ENCODE results near the gene C1orf74.

C1orf74 gene

DNA sequence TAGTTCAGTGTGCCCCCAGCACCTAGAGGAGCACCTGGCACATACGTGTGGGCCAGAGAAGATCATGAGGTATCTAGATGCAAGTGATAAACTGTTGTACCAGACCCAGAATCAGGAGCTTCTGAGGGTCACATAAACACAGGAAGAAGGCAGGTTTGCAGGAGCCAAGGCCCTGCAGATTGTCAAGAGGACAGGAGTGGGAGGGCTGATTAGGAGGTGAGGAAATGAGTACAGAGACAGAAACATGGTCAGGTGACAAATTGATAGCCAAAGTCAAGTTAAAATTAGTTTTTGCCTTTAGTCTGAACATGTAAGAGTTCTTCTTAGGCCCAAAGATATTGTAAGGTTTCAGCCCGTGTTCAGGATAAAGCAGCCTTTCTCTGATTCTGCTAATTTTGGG lies 42.5 kb downstream of the C1orf74 start:
- DNase-seq = no peak

DNA sequence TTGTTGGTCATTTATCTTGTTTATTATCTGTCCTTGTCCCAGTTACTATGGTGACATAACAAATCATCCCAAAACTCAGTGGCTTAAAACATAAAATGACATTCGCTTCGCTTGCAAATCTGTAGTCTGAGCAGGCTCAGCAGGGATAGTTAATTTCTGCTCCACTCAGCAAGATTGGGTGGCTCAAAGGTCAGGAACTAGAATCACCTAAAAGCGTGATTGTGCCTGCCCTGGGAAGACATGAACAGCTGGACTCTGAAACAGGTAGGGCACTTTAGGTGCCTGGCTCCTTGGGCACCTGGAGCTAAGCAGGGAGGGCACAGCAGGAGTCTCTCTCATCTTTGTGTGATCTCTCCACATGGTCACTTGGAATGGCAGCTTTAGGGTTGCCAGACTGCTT lies 43.2 kb downstream of the C1orf74 start:
- no peak for DNase-seq

DNA sequence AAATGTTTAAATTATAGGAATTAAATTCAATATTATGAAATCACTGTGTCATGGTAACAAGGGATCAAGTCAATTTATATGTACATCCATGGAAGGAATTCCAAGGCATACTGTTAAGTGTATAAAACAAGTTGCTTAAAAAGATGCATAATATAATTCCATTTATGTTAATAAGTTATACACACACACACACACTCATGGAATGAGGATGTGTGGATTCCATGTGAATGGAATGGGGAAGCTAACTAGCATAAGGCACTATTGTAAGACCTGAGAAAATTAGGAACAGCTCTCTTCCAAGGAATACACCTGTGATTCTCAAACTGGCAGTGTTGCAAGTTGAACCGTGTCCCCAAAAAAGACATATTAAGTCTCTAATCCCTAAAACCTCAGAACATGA lies 46.1 kb downstream of the C1orf74 start:
- no peak for DNase-seq

DNA sequence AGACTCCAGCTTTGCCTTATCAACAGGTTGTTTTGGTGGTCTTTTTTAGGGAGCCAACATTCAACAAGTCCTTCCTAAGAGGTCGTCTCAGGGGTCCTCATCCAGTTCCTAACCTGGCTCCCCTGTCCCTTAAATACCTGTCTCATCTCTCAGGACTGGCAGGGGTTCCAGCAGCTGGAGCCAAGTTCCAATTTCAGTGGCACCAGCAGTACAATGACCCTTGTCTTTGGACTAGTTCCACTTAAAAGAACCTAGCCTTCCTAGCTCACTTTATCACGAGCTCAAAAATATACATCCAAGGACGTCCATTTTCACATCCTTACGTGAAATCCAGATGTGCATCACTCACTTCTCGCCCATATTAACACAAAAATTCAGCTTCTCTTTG lies 47.2 kb downstream of the C1orf74 start:
- no peak for DNase-seq

DNA sequence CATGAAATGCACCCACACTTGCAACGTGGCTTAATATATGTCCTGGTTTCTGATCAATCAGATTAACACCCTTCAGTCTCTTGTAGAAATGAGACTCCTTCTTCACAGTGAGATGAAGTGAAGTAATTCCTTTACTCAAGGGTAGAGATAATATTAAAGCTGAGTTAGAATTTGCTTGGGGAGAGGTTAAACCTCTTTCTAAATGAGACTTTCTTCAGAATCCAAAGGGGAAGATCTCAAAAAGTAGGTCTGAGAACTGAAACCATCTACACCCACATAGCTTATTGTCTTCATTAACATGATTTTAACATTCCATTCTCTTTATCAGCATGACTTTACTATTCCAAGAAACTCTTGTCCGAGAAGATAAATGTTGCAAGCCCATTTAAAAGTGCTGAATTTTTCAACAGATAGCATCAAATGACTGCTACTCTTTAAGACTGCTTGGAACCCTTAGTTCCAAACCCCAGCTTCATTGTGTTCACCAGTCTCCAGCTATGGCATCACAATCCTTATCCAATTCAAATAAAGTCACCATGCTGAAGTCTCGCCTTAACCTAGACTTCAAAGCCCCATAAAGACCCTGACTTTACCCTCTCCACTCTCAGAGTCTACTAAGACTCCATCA lies 47.8 kb downstream of the C1orf74 start:
- no peak for DNase-seq

DNA sequence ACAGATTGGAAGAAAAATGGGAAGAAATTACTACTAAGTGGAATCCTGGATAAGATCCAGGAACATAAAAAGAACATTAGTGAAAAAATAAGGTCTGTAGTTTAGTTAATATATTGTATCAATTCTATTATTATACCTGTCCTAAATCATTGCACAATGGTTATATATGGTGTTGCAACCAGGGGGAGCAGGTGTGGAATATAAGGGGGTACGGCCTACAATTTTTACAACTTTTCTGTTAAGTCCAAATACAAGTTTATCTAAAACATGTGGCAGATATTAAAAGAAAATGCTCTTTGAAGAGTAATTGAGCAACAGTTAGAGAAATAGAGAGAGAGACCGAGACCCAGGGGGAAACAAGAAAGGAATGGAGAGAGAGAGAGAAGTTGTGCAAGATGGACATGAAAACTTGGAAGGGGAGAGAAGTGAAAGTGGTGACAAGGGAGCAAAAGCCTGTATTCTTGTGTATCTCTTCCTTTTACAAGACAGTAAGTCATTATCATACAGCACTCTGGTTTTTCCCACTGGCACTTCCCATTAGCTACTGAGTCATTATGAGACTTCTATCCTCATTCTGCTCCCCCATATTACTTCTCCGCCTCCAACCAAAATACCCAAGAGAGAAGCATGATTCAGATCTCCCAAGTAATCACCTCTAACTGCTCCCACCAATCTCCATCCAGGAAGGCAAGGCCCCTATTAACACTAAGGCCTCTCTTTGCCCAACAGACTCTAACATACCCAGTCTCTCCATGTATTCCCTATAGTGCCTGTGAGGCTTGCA lies 50.8 kb downstream of the C1orf74 start:
- no peak for DNase-seq

DNA sequence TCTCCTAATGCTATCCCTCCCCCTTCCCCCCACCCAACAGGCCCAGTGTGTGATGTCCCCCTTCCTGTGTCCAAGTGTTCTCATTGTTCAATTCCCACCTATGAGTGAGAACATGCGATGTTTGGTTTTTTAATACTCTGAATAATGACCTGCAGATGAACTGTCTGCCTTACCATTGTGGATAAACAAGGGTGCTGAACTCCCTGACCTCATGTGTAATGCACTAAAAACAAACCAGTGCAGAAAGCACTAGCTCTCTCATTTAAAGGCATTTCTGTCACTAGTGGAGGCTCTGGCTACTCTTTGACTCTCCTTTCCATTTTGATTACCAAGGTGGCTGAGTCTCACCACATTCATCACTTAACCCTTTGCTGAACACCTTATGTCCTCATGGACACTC lies 51.6 kb downstream of the C1orf74 start:
- DNase-seq = no peak

DNA sequence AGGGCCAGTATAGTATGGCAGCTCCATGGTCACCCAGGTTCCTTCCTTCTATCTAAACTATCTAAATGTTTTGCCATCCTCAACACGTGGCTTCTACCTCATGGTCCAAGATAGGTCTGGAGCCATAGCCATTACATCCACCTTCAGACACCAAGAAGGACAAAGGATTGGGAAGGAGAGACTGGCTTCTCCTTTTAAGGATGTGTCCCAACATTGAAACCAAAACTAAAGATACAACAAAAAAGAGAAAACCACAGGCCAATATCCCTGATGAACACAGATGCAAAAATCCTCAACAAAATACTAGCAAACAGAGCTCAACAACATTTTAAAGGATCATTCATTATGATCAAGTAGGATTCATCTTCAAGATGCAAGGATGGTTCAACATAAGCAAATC lies 54.9 kb downstream of the C1orf74 start:
- DNase-seq = no peak
